A549 (cell line): ENCODE measurements around the gene SF3A2. TPM values are rescaled to one million over a fixed set of nuclear protein-coding genes. Genes with fewer than 3 reads are reported as not detected.

Source experiments
- ATAC-seq, 2 experiments: fragments of 200-7000 bp in 1 of 2; fragments of >200 bp in 1 of 2; cut with Nextera tagmentation in 1 of 2; cut with Tn5 transposase in 1 of 2; 3 replicates each; pipeline versions ENCODE4 v1.8.0 to v1.9.1; 2018 to 2020; ENCODE audit warnings: mild to moderate bottlenecking in 1 of 2, moderate library complexity in 1 of 2
- CTCF ChIA-PET: fragments of 300-600 bp; sonication (Branson Sonifier 250); formaldehyde crosslinking; extraction: SDS; loops from one replicate; lab custom pipeline; 2021; ENCODE audit warnings: antibody characterized with exemption, inconsistent platforms; lab: Yijun Ruan, JAX
- POLR2A ChIA-PET: fragments of 350-600 bp; formaldehyde crosslinking; extraction: SDS; loops from one replicate; lab custom pipeline; 2021; ENCODE audit warnings: antibody characterized with exemption, inconsistent platforms; lab: Yijun Ruan, JAX
- DNase-seq, 2 experiments: peaks; one replicate each; pipeline versions ENCODE4 v3.0.0 to v3.0.0-alpha.2; 2011 to 2016; ENCODE audit warnings: low read depth in 1 of 2, low spot score in 1 of 2
- FAIRE-seq: peaks from 2 replicates; lab custom pipeline; 2011; peaks lifted over from hg19 to GRCh38; lab: Jason Lieb, UNC
- H3K27ac ChIP-seq, 2 experiments: fragments of >200 bp; sonication (Bioruptor Twin); formaldehyde crosslinking; 3 replicates each; pipeline ENCODE4 v1.5.1; 2016 to 2017
- H3K4me1 ChIP-seq: fragments of >200 bp; sonication (Bioruptor Twin); formaldehyde crosslinking; 3 replicates; pipeline ENCODE4 v1.6.1; 2016
- H3K4me2 ChIP-seq: fragments of >200 bp; sonication (Bioruptor Twin); formaldehyde crosslinking; 3 replicates; pipeline ENCODE4 v1.6.1; 2016
- H3K4me3 ChIP-seq: fragments of >200 bp; sonication (Bioruptor Twin); formaldehyde crosslinking; 3 replicates; pipeline ENCODE4 v1.5.1; 2016
- H3K9me3 ChIP-seq: fragments of >200 bp; sonication (Bioruptor Twin); formaldehyde crosslinking; 3 replicates; pipeline ENCODE4 v1.6.1; 2016
- CBX8 ChIP-seq: fragments of 200-600 bp; sonication (generic); IDR thresholded peaks from 2 replicates; pipeline ENCODE4 v1.6.1; 2016
- EHF ChIP-seq: fragments of 250-450 bp; sonication (Bioruptor Pico); IDR thresholded peaks from 2 replicates; pipeline ENCODE4 v1.5.0; 2020; ENCODE audit warnings: mild to moderate bottlenecking
- ESRRA ChIP-seq: fragments of 150-350 bp; IDR thresholded peaks from 2 replicates; pipeline ENCODE4 v1.6.1; 2014; ENCODE audit warnings: mild to moderate bottlenecking, low read length, borderline replicate concordance
- FOSB ChIP-seq: fragments of 250-450 bp; sonication (Bioruptor Pico); IDR thresholded peaks from 2 replicates; pipeline ENCODE4 v1.5.0; 2020; ENCODE audit warnings: mild to moderate bottlenecking, moderate library complexity
- FOSL2 ChIP-seq, 2 experiments: fragments of 450-650 bp in 1 of 2; fragments of >200 bp in 1 of 2; sonication (Bioruptor Twin) in 1 of 2; formaldehyde crosslinking; IDR thresholded peaks; 2 replicates each; pipeline versions ENCODE4 v1.5.0 to v1.6.1; 2016 to 2020; ENCODE audit warnings: mild to moderate bottlenecking in 1 of 2, moderate library complexity in 1 of 2
- FOXS1 ChIP-seq: fragments of 250-450 bp; sonication (Bioruptor Pico); IDR thresholded peaks from 2 replicates; pipeline ENCODE4 v1.5.0; 2020; ENCODE audit warnings: mild to moderate bottlenecking, moderate library complexity
- HEYL ChIP-seq: fragments of 250-450 bp; sonication (Bioruptor Pico); IDR thresholded peaks from 2 replicates; pipeline ENCODE4 v1.8.0; 2021; ENCODE audit warnings: mild to moderate bottlenecking, moderate library complexity
- HOXB5 ChIP-seq: fragments of 250-450 bp; sonication (Bioruptor Pico); IDR thresholded peaks from 2 replicates; pipeline ENCODE4 v1.5.0; 2020; ENCODE audit warnings: mild to moderate bottlenecking, moderate library complexity
- JUN ChIP-seq, 2 experiments: fragments of >200 bp; sonication (Bioruptor Twin); formaldehyde crosslinking; IDR thresholded peaks; 2 replicates in 1 of 2; 3 replicates in 1 of 2; pipeline ENCODE4 v1.6.1; 2016 to 2017
- MAFK ChIP-seq: fragments of 450-650 bp; IDR thresholded peaks from 2 replicates; pipeline ENCODE4 v1.6.1; 2014; ENCODE audit not compliant: partially characterized antibody
- NFE2L2 ChIP-seq: fragments of 150-350 bp; conservative IDR thresholded peaks from 2 replicates; pipeline ENCODE4 v1.6.1; 2014; ENCODE audit warnings: low read length
- POLR2A ChIP-seq: IDR thresholded peaks from 2 replicates; pipeline ENCODE4 v1.6.1; 2012; ENCODE audit warnings: mild to moderate bottlenecking, low read length
- RNF2 ChIP-seq: fragments of 200-600 bp; sonication (generic); IDR thresholded peaks from 2 replicates; pipeline ENCODE4 v1.6.1; 2016; ENCODE audit warnings: low read depth, mild to moderate bottlenecking, antibody characterized with exemption, moderate library complexity, borderline replicate concordance
- SREBF2 ChIP-seq: fragments of 450-650 bp; IDR thresholded peaks from 2 replicates; pipeline ENCODE4 v1.6.1; 2014; ENCODE audit warnings: mild to moderate bottlenecking, moderate library complexity
- TFCP2L1 ChIP-seq: fragments of 250-450 bp; sonication (Bioruptor Pico); IDR thresholded peaks from 2 replicates; pipeline ENCODE4 v1.5.0; 2021; ENCODE audit warnings: mild to moderate bottlenecking
- WGBS: methylation state at CpG from one replicate; pipeline ENCODE4 v1.1.6; 2017; ENCODE audit errors: missing lambda C conversion rate; 5-methylcytosine and 5-hydroxymethylcytosine counted together
- polyA plus RNA-seq, 4 experiments: library from polyadenylated mRNA; depleted of rRNA in 3 of 4; stranded (reverse); fragments of >200 nt; fragmentation: RNase III in 1 of 4; extraction: RNeasy Plus Mini Kit Qiagen cat#74134 plus additional on column Dnase treatment in 1 of 4; gene quantifications; 2 replicates in 3 of 4; 3 replicates in 1 of 4; pipeline ENCODE4 v1.2.3, GENCODE V29; 2011 to 2017
- TF ChIP-seq, protein P1 (sequence below): fragments of >200 bp; sonication (Bioruptor Twin); formaldehyde crosslinking; IDR thresholded peaks from 3 replicates; pipeline ENCODE4 v1.5.1; 2016
- TF ChIP-seq, protein P2 (sequence below): IDR thresholded peaks from 2 replicates; pipeline ENCODE4 v1.6.1; 2012
- TF ChIP-seq, protein P3 (sequence below): fragments of >200 bp; sonication (Bioruptor Twin); formaldehyde crosslinking; IDR thresholded peaks from 3 replicates; pipeline ENCODE4 v1.6.1; 2016
- TF ChIP-seq, protein P4 (sequence below): IDR thresholded peaks from 2 replicates; pipeline ENCODE4 v1.6.1; 2012; ENCODE audit warnings: low read depth, borderline replicate concordance

SF3A2 gene
- polyA plus RNA-seq, 2 of the 4 experiments (the other 2 are of a cell fraction), result 11.9 to 68.2 TPM

DNA sequence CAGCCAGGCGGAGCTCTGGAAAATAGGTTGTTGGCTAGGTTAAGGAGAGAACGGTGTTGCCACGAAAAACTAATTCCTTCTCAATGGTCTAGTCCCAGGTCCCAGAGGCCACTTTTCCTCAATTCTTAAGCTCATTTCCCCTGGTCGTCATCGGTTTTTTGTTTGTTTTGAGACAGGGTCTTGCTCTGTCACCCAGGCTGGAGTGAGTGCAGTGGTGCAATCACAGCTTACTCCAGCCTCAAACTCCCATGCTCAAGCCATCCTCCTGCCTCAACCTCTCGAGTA lies 1.2 kb downstream of the SF3A2 start:
- ATAC-seq (no peak), DNase-seq (no peak), FAIRE-seq (no peak)
- TF ChIP-seq NFE2L2, result no peak
- no peak for TF ChIP-seq HOXB5 (CRISPR knock-in tag)
- no peak for TF ChIP-seq MAFK
- TF ChIP-seq, protein P1, sequence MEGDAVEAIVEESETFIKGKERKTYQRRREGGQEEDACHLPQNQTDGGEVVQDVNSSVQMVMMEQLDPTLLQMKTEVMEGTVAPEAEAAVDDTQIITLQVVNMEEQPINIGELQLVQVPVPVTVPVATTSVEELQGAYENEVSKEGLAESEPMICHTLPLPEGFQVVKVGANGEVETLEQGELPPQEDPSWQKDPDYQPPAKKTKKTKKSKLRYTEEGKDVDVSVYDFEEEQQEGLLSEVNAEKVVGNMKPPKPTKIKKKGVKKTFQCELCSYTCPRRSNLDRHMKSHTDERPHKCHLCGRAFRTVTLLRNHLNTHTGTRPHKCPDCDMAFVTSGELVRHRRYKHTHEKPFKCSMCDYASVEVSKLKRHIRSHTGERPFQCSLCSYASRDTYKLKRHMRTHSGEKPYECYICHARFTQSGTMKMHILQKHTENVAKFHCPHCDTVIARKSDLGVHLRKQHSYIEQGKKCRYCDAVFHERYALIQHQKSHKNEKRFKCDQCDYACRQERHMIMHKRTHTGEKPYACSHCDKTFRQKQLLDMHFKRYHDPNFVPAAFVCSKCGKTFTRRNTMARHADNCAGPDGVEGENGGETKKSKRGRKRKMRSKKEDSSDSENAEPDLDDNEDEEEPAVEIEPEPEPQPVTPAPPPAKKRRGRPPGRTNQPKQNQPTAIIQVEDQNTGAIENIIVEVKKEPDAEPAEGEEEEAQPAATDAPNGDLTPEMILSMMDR, result no peak
- no peak for TF ChIP-seq TFCP2L1 (CRISPR knock-in tag)
- TF ChIP-seq FOSB, result no peak
- TF ChIP-seq, protein P2, sequence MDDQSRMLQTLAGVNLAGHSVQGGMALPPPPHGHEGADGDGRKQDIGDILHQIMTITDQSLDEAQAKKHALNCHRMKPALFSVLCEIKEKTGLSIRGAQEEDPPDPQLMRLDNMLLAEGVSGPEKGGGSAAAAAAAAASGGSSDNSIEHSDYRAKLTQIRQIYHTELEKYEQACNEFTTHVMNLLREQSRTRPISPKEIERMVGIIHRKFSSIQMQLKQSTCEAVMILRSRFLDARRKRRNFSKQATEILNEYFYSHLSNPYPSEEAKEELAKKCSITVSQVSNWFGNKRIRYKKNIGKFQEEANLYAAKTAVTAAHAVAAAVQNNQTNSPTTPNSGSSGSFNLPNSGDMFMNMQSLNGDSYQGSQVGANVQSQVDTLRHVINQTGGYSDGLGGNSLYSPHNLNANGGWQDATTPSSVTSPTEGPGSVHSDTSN, result no peak
- no peak for TF ChIP-seq CBX8
- no peak for TF ChIP-seq JUN (IDR thresholded peaks at IDR 0.05)
- Histone ChIP-seq H3K4me2 (peak overlapping the region; percentile 87), H3K4me1 (peaks cover 45% of the 10 kb centered on the region), H3K4me3 (peak overlapping the region; percentile 98), H3K9me3 (no peaks in the 10 kb centered on the region), H3K27ac (peak overlapping the region; percentile 97 to 99)
- ChIA-PET POLR2A (interaction anchor here (1.1 to 1.7 kb wide), 2 partner anchors 9 to 238 kb away, joined by 3 to 5 read pairs; partner anchors contain the start of gene GADD45B), CTCF (interaction anchor here (1.0 to 2.0 kb wide), 4 partner anchors 10 to 82 kb away, joined by 3 to 5 read pairs (median 3); no protein-coding TSS in a partner anchor)
- WGBS, result 66% methylated on average over 6 of the region's 6 CpGs

DNA sequence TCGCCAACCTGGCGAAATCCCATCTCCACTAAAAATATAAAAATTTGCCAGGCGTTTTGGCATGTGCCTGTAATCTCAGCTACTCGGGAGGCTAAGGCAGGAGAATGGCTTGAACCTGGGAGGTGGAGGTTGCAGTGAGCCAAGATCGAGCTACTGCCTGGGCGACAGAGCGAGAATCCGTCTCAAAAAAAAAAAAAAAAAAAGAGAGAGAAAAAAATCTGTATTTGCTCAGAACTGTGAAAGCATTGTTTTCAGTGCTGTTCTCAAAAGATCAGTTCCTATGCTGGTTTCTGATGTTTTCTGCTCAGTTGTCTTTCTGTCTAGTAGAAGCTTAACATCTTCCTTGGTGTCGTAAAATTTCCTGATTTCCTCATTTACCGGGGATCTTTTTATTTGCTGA lies 2.5 kb downstream of the SF3A2 start:
- ATAC-seq (no peak), FAIRE-seq (no peak), DNase-seq (no peak)
- H3K4me1 ChIP-seq, result peaks cover 53% of the 10 kb centered on the region
- no peak for TF ChIP-seq SREBF2
- TF ChIP-seq, protein P3, sequence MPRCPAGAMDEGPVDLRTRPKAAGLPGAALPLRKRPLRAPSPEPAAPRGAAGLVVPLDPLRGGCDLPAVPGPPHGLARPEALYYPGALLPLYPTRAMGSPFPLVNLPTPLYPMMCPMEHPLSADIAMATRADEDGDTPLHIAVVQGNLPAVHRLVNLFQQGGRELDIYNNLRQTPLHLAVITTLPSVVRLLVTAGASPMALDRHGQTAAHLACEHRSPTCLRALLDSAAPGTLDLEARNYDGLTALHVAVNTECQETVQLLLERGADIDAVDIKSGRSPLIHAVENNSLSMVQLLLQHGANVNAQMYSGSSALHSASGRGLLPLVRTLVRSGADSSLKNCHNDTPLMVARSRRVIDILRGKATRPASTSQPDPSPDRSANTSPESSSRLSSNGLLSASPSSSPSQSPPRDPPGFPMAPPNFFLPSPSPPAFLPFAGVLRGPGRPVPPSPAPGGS, result no peak
- TF ChIP-seq FOSL2 (IDR thresholded peaks at IDR 0.05), result no peak
- TF ChIP-seq FOSL2 (CRISPR knock-in tag; IDR thresholded peaks at IDR 0.05), result no peak
- TF ChIP-seq ESRRA, result no peak
- TF ChIP-seq TFCP2L1 (CRISPR knock-in tag), result no peak
- H3K4me2 ChIP-seq, result peak overlapping the region; percentile 87
- POLR2A ChIA-PET, result interaction anchor here (0.6 kb wide), 1 partner anchor 1478 kb away, joined by 3 read pairs; no protein-coding TSS in a partner anchor
- H3K4me3 ChIP-seq, result no peak overlapping the region
- WGBS, result 69% methylated on average over 10 of the region's 10 CpGs
- H3K27ac ChIP-seq, result peak overlapping the region in 1 of 2 experiments; percentile 12; a peak in 1 of 6 replicates
- CTCF ChIA-PET, result interaction anchor here (0.6 to 2.0 kb wide), 7 partner anchors 9 to 375 kb away, joined by 3 to 5 read pairs (median 3); no protein-coding TSS in a partner anchor
- H3K9me3 ChIP-seq, result no peaks in the 10 kb centered on the region

DNA sequence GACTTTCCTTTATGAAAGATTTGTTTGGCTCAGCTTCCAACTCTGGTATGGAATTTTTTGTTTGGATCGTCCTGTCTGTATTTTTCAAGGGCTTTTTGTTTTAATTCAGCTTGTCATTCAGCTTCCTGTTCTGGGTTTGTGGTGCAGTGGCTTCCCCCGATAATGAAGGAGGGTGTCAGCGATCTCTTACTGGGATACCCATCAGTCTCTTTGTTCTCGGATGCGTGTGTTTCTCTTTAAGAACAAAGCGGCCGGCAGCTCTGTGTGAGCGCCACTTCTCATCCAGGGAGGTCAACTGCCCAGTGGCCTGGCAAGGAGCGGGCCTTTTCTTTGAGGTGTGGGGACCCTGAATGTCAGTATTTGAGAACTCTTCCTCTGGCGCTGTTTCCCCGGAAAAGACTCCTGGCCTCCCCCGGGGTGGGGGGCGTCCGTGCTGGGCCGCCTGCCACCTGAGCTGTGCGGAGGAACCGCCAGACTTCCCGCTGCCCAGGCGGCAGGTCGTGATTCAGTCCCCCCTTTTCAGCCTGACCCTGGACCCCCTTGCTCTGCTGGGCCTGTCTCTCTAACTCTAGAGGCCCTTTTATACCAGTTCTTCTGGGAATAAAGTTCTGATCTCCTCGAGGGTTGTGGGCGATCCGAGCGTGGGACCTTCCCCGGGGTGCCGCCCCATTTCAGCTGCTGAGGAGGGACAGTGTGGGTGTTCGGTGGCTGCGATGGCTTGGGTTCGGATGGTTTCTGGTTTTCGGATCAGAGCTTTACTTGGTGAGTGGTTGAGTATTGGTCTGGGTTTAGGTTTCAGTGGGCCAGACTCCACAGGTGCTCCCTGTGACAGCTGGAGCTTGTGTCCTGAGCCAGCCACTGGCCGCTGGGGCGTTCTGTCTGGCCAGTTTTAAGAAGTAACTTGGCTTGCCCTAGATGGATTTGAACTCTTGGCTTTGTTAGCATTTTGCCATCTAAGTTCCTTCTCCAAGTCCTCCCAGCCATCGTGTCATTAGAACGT lies 3.4 kb downstream of the SF3A2 start:
- DNase-seq (no peak), ATAC-seq (no peak), FAIRE-seq (no peak)
- Histone ChIP-seq H3K27ac (0 out of 6 replicates have a peak overlapping the region, but pooled peaks of 1 of the 2 experiments have one; percentile 7), H3K9me3 (no peaks in the 10 kb centered on the region), H3K4me3 (no peak overlapping the region), H3K4me2 (peak overlapping the region; percentile 87), H3K4me1 (peaks cover 53% of the 10 kb centered on the region)
- ChIA-PET CTCF (interaction anchor here (0.7 to 1.4 kb wide), 3 partner anchors 15 to 85 kb away, joined by 3 read pairs; no protein-coding TSS in a partner anchor), POLR2A (no interaction called here)
- 82% methylated on average over 31 of the region's 34 CpGs for WGBS
- TF ChIP-seq EHF (CRISPR knock-in tag) (no peak), CBX8 (no peak), JUN (IDR thresholded peaks at IDR 0.05) (no peak), RNF2 (no peak), HEYL (CRISPR knock-in tag) (no peak), POLR2A (no peak), FOSB (no peak), FOXS1 (CRISPR knock-in tag) (no peak)
- TF ChIP-seq, protein P4, sequence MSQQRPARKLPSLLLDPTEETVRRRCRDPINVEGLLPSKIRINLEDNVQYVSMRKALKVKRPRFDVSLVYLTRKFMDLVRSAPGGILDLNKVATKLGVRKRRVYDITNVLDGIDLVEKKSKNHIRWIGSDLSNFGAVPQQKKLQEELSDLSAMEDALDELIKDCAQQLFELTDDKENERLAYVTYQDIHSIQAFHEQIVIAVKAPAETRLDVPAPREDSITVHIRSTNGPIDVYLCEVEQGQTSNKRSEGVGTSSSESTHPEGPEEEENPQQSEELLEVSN, result no peak
